Fibroblast of skin of left quadriceps (primary cell): ENCODE data around the gene PTPRA.
A peak's percentile ranks its signal among the peaks of the same experiment; 100 is the strongest.
"Not testable (repeated sequence)": the region's sequence is repeated elsewhere in the genome, so short reads cannot be mapped to it uniquely, and the experiment has no call there.

Experiments
- DNase-seq, 2 experiments: peaks; one replicate each; pipeline ENCODE4 v3.0.0-alpha.2; 2013; ENCODE audit warnings: low read depth in 2 of 2

Gene PTPRA

DNA sequence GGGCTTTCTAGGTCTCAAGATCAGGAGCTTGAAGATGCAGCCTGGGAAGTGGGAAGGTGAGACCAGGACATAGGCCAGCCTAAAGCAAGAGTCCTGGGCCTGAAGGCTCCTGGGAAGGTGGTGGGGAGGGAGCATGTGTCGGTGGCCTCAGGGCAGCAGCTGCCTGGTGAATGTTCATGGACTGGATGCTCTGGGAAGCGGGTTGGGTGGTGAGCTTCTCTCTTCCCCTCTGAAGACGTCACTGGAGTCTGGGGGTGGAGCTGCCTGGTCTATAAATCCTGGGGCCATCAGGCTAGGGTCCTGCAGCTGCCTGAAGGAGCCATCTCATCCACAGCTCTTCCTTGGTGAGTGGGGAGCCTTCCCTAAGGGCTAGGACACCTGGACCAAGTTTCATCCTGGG is 170.0 kb downstream of the PTPRA start, which contains the start of gene GNRH2:
Gene GNRH2, plus strand, starts transcription at position 301 of the 400 bp plus-strand sequence. CDS start 793 bp downstream, outside the sequence.
- no peak for DNase-seq

DNA sequence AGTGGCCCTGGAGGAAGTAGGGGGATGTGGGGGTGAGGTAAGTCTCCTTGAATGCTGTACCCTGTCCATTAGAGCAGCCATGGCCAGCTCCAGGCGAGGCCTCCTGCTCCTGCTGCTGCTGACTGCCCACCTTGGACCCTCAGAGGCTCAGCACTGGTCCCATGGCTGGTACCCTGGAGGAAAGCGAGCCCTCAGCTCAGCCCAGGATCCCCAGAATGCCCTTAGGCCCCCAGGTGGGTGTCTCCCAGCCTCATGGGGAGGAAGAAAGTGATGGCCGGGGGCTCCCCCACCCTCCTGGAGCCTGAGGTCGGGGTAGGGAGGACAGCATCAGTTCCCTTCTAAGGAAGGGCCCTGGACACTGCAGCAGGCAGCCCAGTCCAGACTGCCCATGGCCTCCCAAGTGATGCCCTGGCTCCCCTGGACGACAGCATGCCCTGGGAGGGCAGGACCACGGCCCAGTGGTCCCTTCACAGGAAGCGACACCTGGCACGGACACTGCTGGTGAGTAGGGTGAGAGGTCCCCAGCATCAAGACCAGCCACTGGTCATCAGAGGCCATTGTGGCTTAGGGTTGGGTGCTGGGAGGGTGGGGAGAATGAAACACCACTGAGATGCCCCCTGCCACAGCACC is 171.2 kb downstream of the PTPRA start:
- DNase-seq = no peak

DNA sequence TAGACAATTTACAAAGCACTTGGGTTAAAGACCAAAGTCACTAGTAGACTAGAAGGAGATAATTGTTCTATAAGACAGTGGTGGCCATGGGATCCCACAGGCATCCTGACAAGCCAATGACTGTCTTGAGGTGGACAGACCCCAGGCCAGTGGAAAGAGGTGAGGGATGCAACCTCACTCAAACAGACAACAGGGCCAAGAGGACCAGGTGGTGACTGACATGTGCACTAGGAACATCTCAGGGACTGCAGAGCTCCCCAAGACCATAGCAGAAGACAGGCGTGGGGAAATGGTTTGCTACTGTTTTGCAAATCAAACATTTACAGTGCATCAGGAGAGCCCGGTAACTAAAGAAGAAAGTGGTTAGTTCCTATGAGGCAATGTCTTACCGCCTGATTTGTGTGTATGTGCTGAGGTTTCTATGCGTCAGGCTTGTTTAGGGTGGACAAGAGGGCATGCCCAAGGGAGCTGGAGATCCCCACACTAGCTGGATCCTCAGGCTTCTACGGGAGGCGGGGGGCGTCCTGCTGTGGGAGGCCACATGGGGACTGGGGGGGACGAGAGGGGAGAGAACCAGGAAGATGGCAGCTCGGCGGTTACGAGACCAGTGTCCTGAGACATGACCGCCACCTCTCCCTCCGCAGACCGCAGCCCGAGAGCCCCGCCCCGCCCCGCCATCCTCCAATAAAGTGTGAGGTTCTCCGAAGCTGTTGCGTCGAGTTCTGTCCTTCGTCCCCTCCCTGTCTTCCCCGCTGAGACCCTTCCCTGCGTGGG is 171.9 kb downstream of the PTPRA start:
- peak in 1 of 2 experiments; percentile 13 for DNase-seq

GRCh38 chr20:3045816-3046676 is 172.8 kb downstream of the PTPRA start, which contains the start of gene MRPS26:
Gene MRPS26, plus strand, starts transcription at chr20:3046052. Its CDS starts 17 bp downstream, at chr20:3046069.
- peak; percentile 43 for DNase-seq

DNA sequence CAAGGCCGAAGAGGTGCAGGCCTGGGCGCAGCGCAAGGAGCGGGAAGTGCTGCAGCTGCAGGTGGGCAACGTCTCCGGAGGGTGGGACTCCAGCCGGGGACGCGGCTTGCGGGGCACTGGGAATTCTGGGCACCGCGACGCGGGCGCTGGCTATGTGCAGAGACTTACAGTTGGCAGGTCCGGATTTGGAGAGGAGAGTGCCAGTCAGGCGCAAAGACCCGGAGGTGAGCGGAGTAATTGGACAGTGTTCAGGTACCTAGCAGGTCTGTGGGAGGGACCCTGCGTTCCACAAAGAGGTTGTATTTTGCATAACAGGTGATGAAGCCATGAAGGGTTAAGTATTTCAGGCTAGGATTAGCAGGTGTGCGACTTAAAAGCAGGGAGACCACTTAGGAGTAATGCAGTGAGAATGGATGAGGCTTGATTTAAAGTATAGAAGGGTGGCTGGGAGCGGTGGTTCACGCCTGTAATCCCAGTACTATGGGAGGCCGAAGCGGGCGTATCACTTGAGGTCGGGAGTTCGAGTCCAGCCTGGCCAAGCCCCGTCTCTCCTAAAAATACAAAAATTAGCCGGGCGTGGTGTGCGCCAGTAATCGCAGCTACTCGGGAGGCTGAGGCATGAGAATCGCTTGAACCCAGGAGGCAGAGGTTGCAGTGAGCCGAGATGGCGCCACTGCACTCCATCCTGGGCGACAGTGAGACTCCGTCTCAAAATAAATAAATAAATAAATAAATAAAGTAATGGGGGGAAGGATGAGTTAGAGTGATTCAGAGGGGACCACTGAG is 173.6 kb downstream of the PTPRA start:
- DNase-seq = no peak

GRCh38 chr20:3047486-3048419 is 174.5 kb downstream of the PTPRA start:
- DNase-seq = no peak

GRCh38 chr20:3051385-3052019 is 178.2 kb downstream of the PTPRA start:
- DNase-seq = no peak

DNA sequence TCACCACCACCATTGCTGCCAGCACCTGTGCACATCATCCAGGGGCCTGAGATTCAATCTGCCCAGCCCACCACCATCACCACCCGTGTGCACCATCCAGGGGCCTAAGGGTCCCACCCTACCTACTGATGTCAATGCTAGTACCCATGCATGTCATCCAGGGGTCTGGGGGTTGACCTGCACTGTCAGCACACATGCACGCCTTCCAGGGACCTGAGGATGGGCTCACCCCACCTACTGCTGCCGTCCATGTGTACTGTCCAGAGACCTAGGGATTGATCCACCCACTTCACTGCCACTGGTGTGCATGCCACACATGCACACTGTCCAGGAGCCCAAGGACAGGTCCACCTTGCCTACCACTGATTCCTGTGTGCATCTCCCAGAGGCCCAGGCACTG is 186.2 kb downstream of the PTPRA start:
- no peak for DNase-seq

GRCh38 chr20:3064119-3064518 is 190.8 kb downstream of the PTPRA start:
- DNase-seq = not testable (repeated sequence)

DNA sequence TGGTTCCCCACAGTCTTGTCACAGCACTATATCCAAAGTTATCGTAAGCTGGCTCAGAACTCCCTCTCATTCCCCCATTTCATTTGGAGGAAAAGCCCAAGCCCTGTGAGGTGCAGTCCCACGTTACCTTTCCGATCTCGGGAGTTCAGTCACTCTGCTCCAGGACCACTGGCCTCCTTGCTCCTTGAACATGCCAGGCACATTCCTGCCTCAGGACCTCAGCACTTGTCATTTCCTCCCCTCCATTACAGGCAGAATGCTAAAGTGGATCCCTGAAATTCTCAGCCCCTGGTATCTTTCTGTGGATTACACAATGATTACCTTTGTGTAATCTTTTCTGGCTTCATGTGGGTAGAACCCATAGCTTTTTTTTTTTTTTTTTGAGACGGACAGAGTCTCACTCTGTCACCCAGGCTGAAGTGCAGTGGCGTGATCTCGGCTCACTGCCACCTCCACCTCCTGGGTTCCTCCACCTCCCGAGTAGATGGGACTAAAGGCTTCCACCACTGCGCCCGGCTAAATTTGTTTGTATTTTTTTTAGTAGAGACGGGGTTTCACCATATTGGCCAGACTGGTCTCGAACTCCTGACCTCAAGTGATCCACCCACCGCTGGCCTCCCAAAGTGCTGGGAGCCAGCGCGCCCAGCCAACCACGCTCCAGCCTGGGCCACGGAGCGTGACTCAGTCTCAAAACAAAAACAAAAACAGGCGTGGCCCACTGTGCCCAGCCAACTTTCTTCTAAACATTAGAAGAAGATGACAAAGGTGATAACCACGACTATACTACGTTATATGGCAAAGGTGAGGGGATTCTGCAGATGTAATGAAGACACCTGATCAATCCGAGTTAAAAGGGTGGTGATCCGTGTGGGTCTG is 194.1 kb downstream of the PTPRA start:
- no peak for DNase-seq

DNA sequence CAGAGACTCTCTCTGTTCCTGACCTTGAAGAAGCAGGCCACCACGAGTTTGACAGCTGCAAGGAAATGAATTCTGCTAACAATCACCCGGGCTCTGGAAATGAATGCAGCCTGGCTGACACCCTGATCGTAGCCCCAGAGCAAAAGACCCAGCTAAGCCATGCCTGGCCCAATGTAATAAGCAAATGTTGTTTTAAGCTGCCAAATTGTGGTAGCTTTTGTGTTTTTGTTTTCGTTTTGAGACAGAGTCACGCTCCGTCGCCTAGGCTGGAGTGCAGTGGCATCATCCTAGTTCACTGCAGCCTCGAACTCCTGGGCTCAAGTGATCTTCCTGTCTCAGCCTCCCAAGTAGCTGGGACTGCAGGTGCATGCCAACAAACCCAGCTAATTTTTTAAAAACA is 194.8 kb downstream of the PTPRA start:
- no peak for DNase-seq

DNA sequence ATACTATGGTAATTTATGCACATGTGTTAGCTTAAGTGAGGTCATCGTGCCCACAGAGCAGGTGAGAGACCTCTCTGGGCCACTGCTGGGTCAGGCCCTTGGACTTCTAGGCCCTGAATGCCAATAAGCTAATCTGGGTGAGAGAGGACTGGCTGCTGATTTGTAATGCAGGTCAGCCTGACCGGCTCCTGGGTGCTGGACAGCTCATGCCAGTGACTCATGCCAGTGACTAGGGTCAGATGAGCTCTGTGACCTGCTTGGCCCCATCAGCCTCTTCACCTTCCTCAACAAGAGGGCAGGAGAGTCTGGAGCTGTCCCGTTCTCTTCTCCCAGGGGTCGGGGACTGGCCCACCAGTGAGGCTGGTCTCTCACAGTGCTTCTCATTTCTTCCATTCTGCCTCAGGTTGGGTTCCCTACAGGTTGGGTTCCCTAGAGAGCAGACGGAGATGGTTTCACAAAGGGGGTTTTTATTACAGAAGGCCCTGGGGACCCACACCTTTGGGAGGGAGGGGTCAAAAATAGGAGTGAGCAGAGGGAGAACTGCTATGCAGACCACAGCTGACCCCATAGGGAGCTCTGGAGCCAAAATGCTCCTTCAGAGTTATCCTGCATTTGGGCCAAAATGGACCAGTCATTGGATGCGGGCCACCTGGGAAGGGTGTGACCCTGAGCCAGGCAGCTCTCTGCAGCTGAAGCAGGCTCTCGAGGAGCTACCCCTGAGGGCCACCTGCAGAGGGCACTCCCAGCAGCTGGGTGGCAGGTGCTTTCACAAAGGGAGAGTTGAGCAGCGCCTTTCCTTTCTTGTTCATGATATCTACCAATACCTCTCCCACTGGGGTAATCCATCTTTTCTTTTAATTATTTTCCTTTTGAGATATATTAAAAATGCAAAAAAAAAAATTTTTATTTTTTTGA is 196.0 kb downstream of the PTPRA start:
- DNase-seq = no peak

- no peak for DNase-seq
Measured at GRCh38 chr20:3070725-3071124, 197.4 kb downstream of the PTPRA start.

- no peak for DNase-seq
Measured at GRCh38 chr20:3071266-3071609, 198.0 kb downstream of the PTPRA start.

DNA sequence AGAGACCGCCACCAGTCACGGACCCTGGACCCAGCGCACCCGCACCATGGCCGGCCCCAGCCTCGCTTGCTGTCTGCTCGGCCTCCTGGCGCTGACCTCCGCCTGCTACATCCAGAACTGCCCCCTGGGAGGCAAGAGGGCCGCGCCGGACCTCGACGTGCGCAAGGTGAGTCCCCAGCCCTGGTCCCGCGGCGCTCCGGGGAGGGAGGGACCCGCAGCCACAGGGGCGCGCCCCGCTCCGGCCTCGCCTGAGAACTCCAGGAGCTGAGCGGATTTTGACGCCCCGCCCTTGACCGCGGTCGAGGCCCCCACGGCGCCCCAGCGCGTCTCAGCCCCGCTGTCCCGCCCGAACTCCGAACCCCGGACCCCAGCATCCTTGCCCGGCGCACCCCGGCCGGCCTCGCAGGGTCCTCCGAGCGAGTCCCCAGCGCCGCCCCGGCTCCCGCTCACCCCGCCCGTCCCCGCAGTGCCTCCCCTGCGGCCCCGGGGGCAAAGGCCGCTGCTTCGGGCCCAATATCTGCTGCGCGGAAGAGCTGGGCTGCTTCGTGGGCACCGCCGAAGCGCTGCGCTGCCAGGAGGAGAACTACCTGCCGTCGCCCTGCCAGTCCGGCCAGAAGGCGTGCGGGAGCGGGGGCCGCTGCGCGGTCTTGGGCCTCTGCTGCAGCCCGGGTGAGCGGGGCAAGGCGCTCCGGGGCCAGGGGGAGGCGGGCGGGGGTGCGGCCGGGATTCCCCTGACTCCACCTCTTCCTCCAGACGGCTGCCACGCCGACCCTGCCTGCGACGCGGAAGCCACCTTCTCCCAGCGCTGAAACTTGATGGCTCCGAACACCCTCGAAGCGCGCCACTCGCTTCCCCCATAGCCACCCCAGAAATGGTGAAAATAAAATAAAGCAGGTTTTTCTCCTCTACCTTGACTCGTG is 198.6 kb downstream of the PTPRA start, which contains the start of gene OXT:
Gene OXT, plus strand, starts transcription at position 11 of the 920 bp plus-strand sequence. Its CDS starts 36 bp downstream, at position 47.
- DNase-seq = peak in 1 of 2 experiments; percentile 4

DNA sequence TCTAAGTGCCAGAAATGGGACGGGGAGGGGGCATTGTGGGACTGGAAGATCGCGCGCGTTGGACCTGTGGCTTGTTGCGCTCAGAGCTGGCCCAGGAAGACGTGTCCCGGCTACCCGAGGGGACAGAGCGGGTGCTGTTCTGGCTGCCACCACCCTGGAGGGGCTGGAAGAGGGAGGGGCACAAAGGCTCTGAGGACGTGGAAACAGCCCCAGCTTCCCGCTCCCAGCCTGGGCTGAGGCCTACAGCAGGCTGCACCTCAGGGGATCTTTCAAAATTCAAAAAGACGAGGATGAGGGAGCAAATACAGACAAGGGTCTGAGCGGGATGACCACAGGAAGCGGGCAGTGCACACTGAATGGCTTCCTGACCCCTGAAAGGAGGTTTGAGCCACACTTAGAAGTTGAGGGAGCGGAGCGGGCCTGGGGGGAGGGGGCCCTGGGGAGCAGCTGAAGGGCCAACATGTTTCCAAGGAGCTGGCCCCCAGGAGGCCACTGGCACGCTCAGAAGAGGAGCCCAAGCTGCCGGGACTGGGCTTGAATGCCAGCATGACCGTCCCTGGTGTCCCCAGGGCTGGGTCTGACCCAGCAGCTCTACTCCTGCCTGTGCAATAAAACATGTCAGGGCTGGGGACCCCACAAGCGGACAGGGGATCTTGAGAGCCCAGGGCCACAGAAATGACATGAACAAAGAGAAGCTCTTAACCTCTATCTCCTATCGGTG is 199.4 kb downstream of the PTPRA start:
- DNase-seq = no peak
